Stimulated activated CD4-positive, alpha-beta T cell treated with anti-CD3 and anti-CD28 coated beads, Interleukin-12 subunit alpha, Interleukin-12 subunit beta, amount 100 ng/mL, for 24 hours (primary cell): ENCODE measurements around the gene GRK3.
A peak's percentile ranks its signal among the peaks of the same experiment; 100 is the strongest.
"Not testable (repeated sequence)": the region's sequence is repeated elsewhere in the genome, so short reads cannot be mapped to it uniquely, and the experiment has no call there.

ENCODE experiments used
- DNase-seq, 2 experiments: peaks; one replicate each; pipeline ENCODE4 v3.0.0-alpha.2; 2020; ENCODE audit warnings: low read depth in 2 of 2

The GRK3 gene

DNA sequence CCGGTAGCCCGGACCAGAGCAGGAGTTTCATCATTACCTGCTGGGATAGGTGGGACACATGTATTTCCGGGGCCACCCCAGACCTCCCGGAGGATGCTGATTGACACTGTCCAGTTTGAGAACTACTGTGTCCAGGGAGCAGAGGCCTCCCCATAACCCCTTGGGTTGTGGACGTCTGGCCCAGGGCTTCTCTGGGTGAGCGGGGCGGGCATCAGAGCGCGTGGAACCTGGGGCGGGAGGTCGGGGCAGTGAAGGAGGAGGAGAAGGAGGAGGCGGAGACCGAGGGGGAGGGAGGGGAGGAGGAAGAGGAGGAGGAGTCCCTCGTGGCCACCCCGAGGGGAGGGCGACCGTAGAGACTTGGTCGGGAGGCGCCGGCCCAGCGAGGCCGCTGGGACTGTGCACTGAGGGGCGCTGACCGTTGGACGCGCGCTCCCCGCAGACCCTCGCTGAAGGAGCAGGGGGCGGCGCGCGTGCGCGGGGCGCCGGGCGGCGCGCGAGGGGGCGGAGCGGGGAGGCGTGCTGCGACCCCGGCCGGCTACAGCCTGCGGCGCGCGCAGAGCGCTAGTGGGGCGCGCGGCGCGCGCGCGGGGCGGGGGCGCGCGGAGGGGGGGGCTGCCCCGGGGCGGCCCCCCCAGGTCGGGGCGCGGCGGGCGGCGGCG lies at the start of gene GRK3:
TSS of gene GRK3 (plus strand) at position 356 of the 659 bp plus-strand sequence. CDS start 366 bp downstream, outside the sequence.
- peak; percentile 38 to 69 for DNase-seq

DNA sequence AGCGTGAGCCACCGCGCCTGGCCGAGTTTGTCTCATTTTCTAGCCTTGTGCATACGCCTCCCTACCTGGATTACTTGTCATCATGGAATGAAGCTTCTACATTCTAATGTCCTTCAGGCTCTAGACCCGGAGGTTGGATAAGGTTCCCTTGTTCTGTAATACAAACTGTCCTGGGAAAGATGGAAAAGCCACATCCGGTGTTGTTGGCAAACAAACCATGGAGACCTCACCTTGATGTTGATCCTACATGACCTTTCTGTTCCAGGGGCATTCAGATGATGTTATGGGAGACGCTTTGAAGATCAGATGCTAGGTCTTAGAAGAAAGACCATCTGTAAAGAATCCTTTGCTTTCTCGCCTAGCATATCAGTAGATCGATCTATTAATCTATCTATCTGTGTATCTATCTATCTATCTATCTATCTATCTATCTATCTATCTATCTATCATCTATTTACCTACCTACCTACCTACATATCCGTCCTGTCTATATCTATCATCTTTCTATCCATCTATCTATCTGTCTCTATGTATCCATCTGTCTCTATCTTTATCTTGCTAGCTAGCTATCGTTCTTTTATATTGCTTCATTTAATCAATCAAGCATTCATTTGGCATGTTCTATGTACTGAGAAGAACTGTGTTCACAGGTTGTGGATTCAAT lies 46.3 kb upstream of the GRK3 start:
- DNase-seq, result no peak

- no peak for DNase-seq
These were observed 39.1 kb upstream of the GRK3 start for GRCh38 chr22:25525376-25525775.

GRCh38 chr22:25525804-25526584 lies 38.5 kb upstream of the GRK3 start:
- not testable (repeated sequence) for DNase-seq

DNA sequence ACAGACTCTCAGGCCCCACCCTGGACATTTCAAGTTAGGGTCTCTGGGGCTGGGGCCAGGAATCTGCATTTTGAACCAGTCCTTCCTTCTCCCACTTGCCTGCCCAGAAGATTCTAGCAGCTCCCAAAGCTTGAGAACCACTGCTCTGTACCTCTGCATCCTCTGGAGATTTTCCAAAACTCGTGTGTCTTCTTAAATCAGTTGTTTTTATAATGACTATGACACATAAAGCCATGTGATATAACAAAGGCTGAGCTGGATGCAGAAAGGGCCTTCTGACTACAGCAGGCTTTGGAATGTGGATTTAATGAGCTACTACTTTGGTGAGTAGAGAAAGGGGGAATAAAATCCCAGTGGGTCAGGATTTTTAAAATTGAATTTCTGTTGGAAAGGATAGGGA lies 37.5 kb upstream of the GRK3 start:
- DNase-seq, result not testable (repeated sequence)

GRCh38 chr22:25528068-25528467 lies 36.4 kb upstream of the GRK3 start:
- not testable (repeated sequence) for DNase-seq

DNA sequence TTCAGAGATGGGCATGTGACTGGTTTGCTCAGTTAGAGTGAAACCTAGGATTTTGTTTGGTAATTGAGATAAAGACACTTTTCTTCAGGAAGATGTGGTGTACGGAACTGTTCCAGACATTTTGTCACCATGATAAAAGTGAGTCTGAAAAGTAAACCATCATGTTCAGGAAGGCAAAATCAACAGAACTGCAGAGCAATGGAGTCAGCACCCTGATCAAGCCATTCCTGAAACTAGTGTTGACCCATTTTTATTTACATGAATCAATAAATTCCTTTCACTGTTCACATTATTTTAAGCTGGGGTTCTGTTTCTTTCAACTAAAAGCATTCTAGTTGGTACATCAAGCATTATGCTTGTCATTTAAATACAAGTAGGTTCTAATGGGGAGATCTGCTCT lies 35.4 kb upstream of the GRK3 start:
- DNase-seq, result not testable (repeated sequence)

DNA sequence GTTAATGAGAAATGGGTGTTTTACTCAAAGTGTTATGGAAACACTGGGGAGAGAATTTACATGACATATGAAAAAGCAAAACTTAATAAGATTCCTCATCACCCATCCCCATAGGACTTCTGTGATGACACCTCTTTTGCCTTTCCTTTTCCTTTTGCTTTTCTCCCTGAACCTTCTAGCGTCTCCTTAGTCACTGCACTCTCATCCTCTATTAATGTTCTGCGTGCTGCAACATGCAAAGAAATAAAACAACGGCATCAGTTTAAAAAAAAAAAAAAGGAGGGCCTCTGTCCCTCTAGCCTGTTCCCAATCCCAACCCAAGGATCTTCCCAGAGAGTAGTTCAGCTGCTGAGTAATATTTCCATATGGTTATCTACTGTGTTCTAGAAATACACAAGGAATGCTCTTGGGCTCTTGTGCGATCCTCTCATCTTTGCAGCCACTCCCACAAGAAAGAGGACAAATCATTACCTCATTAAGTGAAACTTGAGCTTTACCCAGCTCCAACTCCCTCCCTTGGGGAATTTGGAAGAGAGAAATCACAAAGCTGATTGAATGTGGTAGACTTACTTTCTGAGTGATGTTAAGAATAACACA lies 34.8 kb upstream of the GRK3 start:
- DNase-seq, result not testable (repeated sequence)

DNA sequence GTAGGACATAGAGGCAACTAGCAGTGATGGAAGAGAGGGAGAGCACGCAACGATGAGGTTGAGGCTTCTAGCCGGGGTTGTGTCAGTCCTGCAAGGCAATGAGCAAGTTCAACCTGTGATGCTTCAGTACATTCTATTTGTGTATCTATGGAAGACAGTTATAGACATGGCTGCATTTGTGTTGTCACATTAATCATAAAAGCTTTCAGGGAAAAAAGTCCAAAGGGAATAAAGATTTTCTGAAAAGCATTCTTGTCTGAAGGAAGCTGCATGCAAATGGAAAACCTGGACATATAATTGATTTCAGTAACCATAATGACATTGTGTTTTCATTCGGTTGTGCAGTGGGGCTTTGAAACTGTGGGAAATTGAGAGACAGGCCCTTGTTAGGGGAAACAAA lies 32.8 kb upstream of the GRK3 start:
- not testable (repeated sequence) for DNase-seq

- no peak for DNase-seq
These were observed 29.8 kb upstream of the GRK3 start for GRCh38 chr22:25534724-25535123.

DNA sequence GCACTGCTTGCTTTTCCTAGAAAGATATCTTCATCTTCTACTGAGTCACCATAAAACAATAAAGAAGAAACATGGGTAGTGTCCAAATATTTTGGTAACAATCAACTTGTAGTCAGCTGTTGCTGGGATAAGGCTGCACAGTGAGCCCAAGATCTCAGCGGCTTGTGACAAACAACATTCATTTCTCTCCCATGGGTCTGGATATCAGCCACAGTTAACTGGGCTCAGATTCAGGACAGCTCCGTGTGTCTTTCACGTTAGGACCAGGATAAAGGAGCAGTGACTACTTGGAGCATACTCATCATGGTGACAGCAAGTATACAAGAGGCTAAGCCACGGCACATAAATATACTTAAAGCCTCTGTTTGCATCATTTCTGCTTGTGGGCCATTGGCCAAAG lies 27.9 kb upstream of the GRK3 start:
- DNase-seq, result no peak

DNA sequence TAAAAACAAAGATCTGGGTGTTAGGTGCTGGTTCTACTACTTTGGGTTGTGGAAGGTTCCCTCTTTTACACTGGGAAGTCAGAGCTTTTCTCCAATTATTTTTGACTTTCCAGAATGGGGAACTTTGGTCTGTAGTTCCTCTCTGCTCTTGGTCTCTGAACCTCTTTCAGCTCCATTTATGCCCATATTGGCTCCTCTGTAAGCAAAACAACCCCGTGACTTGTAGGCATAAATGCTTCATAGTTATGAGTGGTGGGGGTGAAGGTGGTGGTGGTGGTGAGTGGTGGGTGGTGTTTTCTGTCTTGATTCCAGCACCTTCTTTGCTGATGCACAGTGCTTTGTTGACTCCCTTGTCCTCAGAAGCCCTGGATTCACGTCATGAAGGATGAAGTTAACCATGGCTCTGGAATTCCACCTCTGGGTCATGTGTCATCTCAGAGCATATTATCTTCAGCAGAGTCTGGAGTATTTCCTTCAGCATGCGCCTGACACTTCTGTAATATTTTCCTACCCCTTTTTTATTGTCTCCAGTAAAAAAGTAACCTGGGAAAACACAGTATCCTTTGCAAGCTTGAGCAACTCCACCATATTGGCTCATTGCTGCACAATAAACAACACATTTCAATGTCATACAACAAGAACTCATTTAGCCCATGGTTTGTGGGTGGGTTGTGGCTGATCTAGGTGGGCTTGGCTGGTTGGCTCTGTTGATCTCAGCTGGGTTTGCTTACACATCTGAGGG lies 24.1 kb upstream of the GRK3 start:
- DNase-seq, result no peak

- no peak for DNase-seq
These were observed 23.4 kb upstream of the GRK3 start for GRCh38 chr22:25540908-25541660.

GRCh38 chr22:25542191-25542590 lies 22.3 kb upstream of the GRK3 start:
- no peak for DNase-seq

- DNase-seq, result no peak
These were observed 21.6 kb upstream of the GRK3 start for GRCh38 chr22:25542720-25543402.

DNA sequence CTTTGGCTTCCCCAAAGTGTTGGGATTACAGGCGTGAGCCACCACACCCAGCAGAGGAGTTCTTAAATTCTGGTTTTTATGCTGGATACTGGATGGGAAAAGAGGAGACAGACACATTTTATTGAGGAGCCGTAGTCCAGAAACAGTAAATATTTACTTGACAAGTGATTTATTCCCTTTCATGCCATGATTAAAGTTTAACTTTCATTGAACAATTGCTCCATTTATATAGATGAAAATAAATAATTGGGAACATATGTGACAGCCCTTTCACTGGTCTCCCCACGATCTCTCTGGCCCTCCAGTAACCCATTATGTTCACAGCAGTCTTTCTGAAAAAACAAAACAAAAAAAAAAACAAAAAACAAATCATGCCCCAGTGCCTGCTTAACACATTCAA lies 19.3 kb upstream of the GRK3 start:
- DNase-seq, result no peak

- no peak for DNase-seq
These were observed 18.8 kb upstream of the GRK3 start for GRCh38 chr22:25545672-25546071.

DNA sequence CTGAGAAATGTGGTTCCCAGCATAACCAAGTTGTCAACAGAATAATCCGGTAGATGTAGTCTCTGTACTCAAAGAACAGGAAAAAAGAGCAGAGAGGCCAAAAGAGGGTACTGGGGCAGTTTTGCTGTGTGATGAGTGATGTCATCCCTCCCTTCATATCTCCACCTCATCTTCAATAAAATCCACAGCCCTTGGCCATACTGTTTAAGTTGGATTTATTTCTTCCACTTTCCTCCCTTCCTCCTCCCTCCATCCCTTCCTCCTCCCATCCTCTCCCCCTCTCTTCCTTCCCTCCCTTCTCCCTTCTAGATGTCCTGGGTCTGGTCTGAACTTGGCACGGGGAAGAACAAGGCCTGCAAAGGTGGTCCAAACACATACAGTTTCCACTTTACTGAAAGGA lies 18.2 kb upstream of the GRK3 start:
- no peak for DNase-seq

GRCh38 chr22:25546751-25547150 lies 17.7 kb upstream of the GRK3 start:
- no peak for DNase-seq

GRCh38 chr22:25548866-25549464 lies 15.5 kb upstream of the GRK3 start:
- DNase-seq, result no peak
